Measurements from ENCODE around the gene ACTL6B.

The ACTL6B gene

GRCh38 chr7:100682991-100683658 lies 26.9 kb upstream of the ACTL6B start:
- TF ChIP-seq, protein P1, sequence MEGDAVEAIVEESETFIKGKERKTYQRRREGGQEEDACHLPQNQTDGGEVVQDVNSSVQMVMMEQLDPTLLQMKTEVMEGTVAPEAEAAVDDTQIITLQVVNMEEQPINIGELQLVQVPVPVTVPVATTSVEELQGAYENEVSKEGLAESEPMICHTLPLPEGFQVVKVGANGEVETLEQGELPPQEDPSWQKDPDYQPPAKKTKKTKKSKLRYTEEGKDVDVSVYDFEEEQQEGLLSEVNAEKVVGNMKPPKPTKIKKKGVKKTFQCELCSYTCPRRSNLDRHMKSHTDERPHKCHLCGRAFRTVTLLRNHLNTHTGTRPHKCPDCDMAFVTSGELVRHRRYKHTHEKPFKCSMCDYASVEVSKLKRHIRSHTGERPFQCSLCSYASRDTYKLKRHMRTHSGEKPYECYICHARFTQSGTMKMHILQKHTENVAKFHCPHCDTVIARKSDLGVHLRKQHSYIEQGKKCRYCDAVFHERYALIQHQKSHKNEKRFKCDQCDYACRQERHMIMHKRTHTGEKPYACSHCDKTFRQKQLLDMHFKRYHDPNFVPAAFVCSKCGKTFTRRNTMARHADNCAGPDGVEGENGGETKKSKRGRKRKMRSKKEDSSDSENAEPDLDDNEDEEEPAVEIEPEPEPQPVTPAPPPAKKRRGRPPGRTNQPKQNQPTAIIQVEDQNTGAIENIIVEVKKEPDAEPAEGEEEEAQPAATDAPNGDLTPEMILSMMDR (IDR thresholded peaks at IDR 0.05; ENCODE audit: insufficient read depth, missing control alignments): no peak
- DNase-seq (ENCODE audit: insufficient read length, low spot score) (no peak), FAIRE-seq (no peak)

DNA sequence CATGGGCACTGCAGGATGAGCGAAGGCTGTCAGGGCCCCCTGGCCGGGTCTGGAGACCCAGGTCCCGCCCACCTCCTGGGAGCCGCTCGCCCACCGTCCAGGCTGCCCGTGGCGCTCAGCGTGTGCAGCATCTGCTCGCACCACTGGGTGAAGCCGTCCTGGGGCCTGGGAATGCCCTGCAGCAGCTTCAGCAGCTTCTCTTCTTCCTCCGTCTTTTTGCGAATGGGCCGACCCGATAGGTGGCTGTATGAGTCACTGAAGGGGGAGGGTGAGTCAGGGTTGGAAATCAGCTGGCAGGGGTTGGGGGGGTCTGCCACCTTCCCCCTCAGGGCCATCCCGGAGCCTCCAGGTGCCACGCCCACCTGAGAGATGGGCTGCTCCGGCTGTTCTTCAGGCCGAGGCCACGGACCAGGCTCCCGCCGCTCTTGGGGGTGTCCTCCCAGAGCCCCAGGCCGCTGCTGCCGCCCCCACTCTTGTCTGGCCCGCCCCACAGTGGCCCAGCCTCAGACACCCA lies 26.0 kb upstream of the ACTL6B start:
- TF ChIP-seq, protein P1 (IDR thresholded peaks at IDR 0.05; ENCODE audit: insufficient read depth, missing control alignments): no peak
- no peak for DNase-seq (ENCODE audit: insufficient read length, low spot score)
- FAIRE-seq: no peak

DNA sequence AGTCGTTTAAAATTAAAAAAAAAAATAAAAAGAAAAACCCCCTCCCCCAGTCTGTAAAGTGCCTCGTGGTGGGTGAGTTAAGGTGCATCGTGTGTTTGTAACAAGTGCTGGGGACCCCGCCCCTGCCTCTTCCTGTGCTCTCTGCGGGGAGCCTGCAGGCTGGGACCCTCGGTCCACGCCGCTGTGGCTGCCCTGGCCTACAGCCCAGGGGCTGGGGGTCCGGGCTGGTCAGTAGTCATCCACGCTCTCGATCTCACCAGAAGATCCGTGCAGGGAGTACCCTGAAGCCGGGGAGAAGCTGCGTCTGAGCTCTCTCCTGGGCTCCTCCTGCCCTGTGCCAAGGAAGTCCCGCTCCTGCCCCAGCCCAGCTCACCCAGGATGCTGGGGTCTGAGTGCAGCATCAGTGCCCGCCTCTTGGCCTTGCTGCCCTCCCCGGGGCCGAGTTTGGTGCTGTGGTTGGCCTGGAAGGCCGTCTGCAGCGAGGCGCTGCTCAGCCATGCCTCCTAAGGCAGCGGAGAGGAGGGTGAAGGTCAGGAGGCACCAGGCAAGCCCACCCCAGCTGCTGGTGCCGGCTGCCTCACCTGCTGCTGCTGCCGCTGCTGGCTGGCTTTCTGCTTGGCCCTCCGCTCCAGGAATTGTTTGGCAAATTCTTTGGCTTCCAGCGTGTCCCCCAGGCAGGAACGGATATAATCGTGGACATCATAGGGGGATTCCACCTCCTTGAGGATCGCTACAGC lies 25.4 kb upstream of the ACTL6B start:
- peak; percentile 16 for DNase-seq (ENCODE audit: insufficient read length, low spot score)
- FAIRE-seq: no peak
- TF ChIP-seq, protein P1 (IDR thresholded peaks at IDR 0.05; ENCODE audit: insufficient read depth, missing control alignments): no peak

GRCh38 chr7:100680576-100681271 lies 24.5 kb upstream of the ACTL6B start:
- no peak for FAIRE-seq
- peak; percentile 17 for DNase-seq (ENCODE audit: insufficient read length, low spot score)
- TF ChIP-seq, protein P1 (IDR thresholded peaks at IDR 0.05; ENCODE audit: insufficient read depth, missing control alignments): no peak

- FAIRE-seq (no peak), DNase-seq (ENCODE audit: insufficient read length, low spot score) (peak; percentile 17)
- TF ChIP-seq, protein P1 (IDR thresholded peaks at IDR 0.05; ENCODE audit: insufficient read depth, missing control alignments): no peak
Observed at GRCh38 chr7:100679927-100680575, 23.8 kb upstream of the ACTL6B start.

- FAIRE-seq (no peak), DNase-seq (ENCODE audit: insufficient read length, low spot score) (peak; percentile 22)
- TF ChIP-seq, protein P1 (IDR thresholded peaks at IDR 0.05; ENCODE audit: insufficient read depth, missing control alignments): no peak
Observed at GRCh38 chr7:100679129-100679926, 23.1 kb upstream of the ACTL6B start.

All from D721Med (cell line).